Stimulated activated CD4-positive, alpha-beta T cell treated with anti-CD3 and anti-CD28 coated beads, Interleukin-2, amount 100 ng/mL, for 4 hours (primary cell): Measurements from ENCODE around the gene TNFRSF9.

ENCODE experiments used
- DNase-seq: peaks from one replicate; pipeline ENCODE4 v3.0.0-alpha.2; 2020; ENCODE audit warnings: low read depth

Gene TNFRSF9

GRCh38 chr1:7916501-7916830, 24.2 kb downstream of the TNFRSF9 start:
- no peak for DNase-seq

- peak; percentile 57 for DNase-seq
Observed at GRCh38 chr1:7915826-7916500, 24.7 kb downstream of the TNFRSF9 start.

- no peak for DNase-seq
Observed at GRCh38 chr1:7912743-7913557, 27.7 kb downstream of the TNFRSF9 start.

GRCh38 chr1:7912145-7912544, 28.5 kb downstream of the TNFRSF9 start:
- no peak for DNase-seq

GRCh38 chr1:7905262-7905661, 35.4 kb downstream of the TNFRSF9 start:
- DNase-seq, result no peak

GRCh38 chr1:7902478-7903085, 38.1 kb downstream of the TNFRSF9 start:
- peak; percentile 56 for DNase-seq

GRCh38 chr1:7899741-7900140, 40.9 kb downstream of the TNFRSF9 start:
- DNase-seq, result no peak

GRCh38 chr1:7898962-7899361, 41.7 kb downstream of the TNFRSF9 start:
- DNase-seq, result no peak

GRCh38 chr1:7896994-7897393, 43.6 kb downstream of the TNFRSF9 start:
- DNase-seq, result no peak

- DNase-seq, result no peak
Observed at GRCh38 chr1:7893529-7894180, 47.0 kb downstream of the TNFRSF9 start.

GRCh38 chr1:7891804-7892203, 48.8 kb downstream of the TNFRSF9 start:
- DNase-seq, result no peak

GRCh38 chr1:7890853-7891252, 49.8 kb downstream of the TNFRSF9 start:
- DNase-seq, result no peak

- no peak for DNase-seq
Observed at GRCh38 chr1:7888248-7889081, 52.2 kb downstream of the TNFRSF9 start.

- DNase-seq, result no peak
Observed at GRCh38 chr1:7886405-7886745, 54.3 kb downstream of the TNFRSF9 start.

- DNase-seq, result no peak
Observed at GRCh38 chr1:7885513-7886404, 54.9 kb downstream of the TNFRSF9 start.

GRCh38 chr1:7884757-7885156, 55.9 kb downstream of the TNFRSF9 start:
- DNase-seq, result no peak

GRCh38 chr1:7879228-7879627, 61.4 kb downstream of the TNFRSF9 start:
- no peak for DNase-seq

GRCh38 chr1:7878027-7878426, 62.6 kb downstream of the TNFRSF9 start:
- DNase-seq, result no peak

- DNase-seq, result no peak
Observed at GRCh38 chr1:7873801-7874795, 66.5 kb downstream of the TNFRSF9 start.

GRCh38 chr1:7871136-7871535, 69.5 kb downstream of the TNFRSF9 start:
- no peak for DNase-seq
